T1000 (cell line): ENCODE results near the gene HOXC10.

Experiments
- DNase-seq: peaks from one replicate; lab custom pipeline; 2025; ENCODE audit warnings: mixed read lengths; lab: John Stamatoyannopoulos, UW

Gene HOXC10

DNA sequence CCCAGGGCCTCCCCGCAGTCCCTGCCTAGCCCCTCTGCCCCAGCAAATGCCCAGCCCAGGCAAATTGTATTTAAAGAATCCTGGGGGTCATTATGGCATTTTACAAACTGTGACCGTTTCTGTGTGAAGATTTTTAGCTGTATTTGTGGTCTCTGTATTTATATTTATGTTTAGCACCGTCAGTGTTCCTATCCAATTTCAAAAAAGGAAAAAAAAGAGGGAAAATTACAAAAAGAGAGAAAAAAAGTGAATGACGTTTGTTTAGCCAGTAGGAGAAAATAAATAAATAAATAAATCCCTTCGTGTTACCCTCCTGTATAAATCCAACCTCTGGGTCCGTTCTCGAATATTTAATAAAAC is 45.5 kb downstream of the HOXC10 start:
- DNase-seq: no peak

DNA sequence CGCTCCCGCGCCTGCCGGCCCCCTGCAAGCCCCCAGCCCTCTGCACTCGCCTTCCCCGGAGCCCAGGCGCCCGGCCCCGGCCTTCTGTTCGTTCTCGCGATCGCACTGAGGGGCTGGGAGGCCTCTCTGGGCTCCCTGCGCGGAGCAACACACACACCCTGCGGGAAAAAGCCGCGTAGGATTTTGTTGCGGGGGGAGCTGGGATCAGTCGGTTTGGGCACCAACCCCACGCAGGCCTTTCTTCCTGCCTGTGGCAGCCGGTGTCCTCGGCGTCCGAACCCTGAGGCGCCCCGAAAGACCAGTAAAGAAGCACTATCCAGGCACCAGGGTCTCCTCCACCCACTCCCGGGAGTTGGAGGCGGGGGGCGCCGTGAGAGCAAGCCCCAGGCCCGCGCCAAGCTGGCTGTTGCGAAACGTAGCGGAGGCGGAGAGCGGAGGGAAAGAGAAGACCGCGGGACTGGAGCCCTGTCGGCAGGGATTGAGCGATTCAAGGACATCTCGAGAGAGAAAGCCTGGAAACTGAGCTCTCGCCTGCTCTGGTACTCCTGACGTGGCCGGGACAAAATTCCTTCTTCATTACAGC is 46.0 kb downstream of the HOXC10 start:
- DNase-seq: no peak

GRCh38 chr12:54031480-54031879 is 46.5 kb downstream of the HOXC10 start:
- DNase-seq: no peak

- no peak for DNase-seq
Observed at GRCh38 chr12:54032086-54032619, 47.2 kb downstream of the HOXC10 start.

- DNase-seq: no peak
Observed at GRCh38 chr12:54032627-54033100, 47.7 kb downstream of the HOXC10 start, which contains the start of gene HOXC5. Gene HOXC5 (plus strand): TSS chr12:54033050. CDS start chr12:54033123, 73 bp downstream.

- DNase-seq: no peak
Observed at GRCh38 chr12:54033106-54033979, 48.4 kb downstream of the HOXC10 start.

DNA sequence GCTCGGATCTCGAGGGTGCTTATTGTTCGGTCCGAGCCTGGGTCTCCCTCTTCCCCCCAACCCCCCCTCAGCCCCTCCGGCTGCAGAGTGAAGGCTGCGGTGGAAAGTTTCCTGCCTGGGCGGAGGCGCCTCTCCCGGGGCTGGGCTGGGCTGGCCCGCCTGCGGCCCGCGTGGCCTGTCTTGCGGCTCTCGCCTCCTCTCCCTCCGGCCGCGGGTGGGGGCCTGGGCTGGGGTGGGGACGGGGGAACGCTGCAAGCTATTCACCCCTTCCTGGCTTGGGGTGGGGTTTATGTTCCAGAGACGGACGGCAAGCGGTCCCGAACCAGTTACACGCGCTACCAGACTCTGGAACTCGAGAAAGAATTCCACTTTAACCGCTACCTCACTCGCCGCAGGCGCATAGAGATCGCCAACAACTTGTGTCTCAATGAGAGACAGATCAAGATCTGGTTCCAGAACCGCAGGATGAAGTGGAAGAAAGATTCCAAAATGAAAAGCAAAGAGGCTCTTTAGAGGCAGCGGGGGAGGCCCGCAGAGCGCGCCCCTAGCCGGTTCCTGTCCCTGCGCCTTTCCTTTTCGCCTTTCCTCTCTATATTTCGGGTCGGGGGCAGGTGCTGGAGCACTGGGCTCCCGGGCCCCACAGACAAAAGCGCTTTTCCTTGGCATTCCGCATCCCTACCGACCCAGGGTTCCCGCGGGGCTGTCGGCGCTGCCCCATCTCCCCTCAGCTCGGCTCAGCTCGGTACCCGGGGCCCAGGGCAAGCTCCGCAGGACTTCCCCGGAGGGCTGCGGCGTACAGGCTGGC is 49.2 kb downstream of the HOXC10 start:
- DNase-seq: no peak

DNA sequence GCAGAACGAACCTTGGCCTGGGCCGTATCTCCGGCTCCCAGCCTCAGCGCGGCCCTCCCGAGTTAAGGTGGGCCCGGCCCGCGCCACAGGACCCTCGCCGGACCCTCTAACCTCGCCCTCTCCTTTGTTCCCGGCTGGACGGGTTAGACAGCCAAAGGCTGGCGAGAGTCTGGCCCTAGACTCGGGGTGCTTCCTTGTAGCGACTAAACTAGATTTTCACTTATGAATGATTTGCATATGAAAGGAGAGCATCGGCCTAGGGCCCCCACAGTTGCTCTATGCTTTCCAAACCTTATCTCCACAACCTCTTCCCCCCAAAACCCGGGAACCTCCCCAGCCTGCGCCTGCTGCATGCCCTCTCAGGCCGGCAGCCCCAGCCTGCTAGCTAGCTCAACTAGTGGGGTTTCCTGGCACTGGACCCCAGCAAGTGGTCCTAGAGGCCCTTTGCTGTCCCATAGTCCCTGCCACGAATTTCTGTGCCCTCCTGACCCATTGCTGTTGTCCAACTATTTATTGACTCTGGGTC is 49.9 kb downstream of the HOXC10 start:
- DNase-seq: no peak

DNA sequence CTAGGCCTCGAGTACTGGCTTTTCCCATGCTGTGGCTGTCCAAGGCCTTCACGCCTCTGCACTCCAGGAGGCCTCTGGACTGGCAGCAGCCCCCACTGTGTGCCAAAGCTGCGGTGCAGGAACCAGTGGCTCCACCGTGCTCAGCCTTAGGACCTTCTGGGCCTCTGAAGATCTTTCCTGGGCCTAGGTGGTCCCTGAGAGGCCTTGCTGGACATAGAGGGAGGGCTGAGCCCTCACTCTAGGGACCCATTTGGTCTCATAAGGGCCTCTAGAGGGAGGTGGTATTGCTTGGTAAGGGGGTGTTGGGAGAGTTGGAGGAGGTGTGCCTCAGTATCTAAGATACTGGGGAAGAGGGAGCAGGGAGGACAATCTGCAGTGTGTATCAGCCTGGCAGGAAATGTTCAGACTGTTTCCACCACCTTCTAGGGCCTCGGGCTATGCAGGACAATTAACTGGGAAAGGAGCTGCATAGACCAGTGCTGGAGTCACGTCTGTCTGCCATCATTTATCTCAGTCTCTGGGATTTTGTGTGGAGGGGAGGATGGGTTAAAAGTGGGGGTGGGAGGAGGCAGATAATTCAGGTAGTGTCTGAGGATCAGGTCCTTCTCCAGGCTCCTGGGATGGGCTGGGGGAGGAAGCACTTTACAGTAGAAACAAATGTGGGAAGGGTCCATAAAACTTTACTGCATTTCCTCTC is 50.8 kb downstream of the HOXC10 start:
- DNase-seq: no peak

DNA sequence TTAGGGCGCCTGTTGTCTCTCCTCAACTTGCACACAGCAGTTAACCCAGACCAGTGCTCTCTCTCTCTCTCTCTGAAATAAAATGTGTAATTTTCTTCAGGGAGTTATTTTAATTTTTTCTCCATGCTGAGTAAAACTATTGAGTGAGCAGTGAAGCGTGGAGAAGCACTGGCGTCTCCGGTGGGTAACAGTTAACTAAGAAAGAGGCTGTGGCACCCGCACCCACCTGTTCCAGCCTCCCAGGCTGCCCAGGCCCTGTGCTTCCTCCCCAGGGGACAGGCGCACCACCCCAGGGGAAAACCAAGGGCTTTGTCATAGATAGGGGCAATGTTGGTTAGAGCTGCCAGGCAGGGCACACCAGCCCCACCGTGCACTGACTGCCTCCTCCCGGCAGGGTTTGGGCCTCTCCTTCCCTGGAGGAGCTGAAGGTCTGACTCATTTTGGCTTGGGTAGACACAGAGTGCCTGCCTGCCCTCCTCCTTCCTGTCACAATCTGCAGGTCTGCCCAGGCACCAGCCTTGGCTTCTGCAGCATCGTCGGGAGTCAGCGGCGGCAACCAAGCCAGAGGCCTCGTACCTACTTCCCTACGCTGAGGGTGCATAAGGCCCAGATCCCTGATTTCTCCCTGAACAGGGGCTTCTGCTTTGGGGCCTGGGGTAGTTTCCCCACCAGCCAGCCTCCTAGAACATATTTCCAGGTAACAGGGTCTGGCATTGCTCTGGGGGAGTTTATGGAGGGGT is 51.8 kb downstream of the HOXC10 start:
- no peak for DNase-seq

GRCh38 chr12:54037360-54038283 is 52.7 kb downstream of the HOXC10 start:
- no peak for DNase-seq

DNA sequence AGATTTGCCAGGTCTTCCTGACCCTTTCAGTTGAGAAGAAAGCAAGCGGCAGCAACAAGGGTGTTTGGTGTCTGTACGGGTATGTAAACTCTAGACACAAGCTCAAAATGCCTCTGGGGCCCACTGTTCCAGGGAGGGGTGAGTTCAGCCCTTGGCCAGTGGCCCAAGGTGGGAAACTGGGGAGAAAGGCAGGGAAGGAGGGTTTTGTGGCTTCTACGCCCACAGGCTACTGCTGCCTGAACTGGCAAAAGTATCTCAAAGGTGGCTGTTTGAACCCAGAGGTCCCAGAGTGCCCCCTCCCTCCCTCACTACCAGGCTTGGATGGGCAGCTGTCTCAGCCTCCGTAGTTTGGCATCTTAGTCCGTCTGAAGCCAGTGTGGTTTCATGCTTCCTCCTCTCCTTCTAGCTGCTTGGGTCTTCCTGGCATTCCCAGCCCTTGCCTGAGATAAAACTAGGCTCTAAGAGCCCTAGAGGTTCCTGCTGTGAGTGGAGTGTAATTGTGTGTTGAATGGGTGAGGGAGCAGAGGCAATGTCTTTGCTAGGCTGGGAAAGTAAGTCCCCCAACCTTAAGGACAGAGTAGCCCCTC is 53.4 kb downstream of the HOXC10 start:
- DNase-seq: no peak

DNA sequence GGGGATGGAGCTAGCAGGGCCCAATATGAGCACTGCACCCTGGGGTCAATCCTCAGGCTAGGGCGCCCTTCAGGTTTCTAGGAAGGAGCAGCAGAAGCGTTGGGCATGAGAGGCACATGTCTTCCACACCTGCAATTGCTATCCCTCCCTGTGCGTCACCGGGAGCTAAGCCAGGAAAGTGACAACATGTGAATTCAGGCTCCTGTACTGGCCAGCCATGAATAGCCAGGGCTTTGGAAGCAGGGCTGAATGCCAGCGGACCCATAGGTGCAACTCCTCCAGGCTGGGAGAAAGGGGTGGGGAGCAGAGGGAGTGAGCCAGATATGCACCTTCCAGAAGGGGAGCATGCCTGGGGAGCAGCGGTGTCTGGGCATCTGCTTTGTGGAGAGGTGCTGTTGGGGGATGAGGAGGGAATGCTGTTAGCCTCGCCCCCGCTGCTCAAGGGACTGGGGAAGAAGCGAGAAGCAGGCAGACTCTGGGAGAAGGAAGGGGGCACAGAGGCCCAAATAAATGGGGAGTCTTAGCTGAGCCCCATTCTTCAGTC is 54.0 kb downstream of the HOXC10 start:
- no peak for DNase-seq

DNA sequence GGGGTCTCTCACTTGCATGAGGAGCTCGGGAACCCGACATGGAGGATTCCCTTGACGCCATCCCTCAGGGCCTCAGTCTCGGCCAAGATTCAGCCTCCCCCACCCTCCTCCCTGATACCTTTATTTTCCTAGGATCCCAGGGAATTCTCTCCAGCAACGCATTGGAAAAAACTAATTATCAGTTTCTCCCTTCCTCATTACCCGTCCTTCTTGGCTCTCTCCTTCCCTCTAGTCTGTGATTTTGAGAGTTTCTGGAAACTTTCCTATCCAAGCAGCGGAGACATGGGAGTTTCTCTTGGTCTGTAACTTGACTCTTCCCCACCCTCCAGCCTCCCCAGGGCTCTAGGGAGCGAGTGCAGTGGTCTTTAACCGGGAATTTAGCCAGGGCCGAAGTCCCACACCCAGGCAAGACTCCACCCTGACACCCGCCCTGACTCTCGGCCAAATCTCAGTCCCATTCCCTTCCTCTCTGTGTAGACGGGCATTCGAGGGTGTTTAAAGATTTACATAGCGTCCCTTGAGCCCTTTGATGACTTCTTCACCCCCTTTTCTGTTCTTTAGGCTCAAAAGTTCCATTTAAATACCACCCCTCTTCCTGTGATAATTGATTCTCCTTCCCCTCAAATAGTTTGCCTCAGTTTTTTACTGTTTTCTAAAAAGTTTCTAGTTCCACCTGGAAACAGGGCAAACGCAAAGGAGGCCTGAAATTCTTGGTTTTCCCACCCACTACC is 54.6 kb downstream of the HOXC10 start:
- DNase-seq: no peak
